Fibroblast of lung (primary cell): ENCODE measurements around the gene VWA3B. TPM values are rescaled to one million over a fixed set of nuclear protein-coding genes. Genes with fewer than 3 reads are reported as not detected.
A peak's percentile ranks its signal among the peaks of the same experiment; 100 is the strongest.
"Not testable (repeated sequence)": the region's sequence is repeated elsewhere in the genome, so short reads cannot be mapped to it uniquely, and the experiment has no call there.

ENCODE experiments used
- DNase-seq, 2 donors: peaks; one replicate each; pipeline versions ENCODE4 v3.0.0 to v3.0.0-alpha.2; 2010; ENCODE audit warnings: low read depth in 2 of 2
- H2AFZ ChIP-seq: 2 replicates; pipeline ENCODE4 v1.5.1; 2012; ENCODE audit warnings: low read length, control low read depth, inconsistent platforms
- H3K27ac ChIP-seq: 2 replicates; pipeline ENCODE4 v1.5.1; 2011; ENCODE audit warnings: low read length, control low read depth; ENCODE audit not compliant: insufficient read depth
- H3K27me3 ChIP-seq: 2 replicates; pipeline ENCODE4 v1.5.1; 2011; ENCODE audit warnings: mild to moderate bottlenecking, low read length; ENCODE audit not compliant: control insufficient read depth, insufficient read depth
- H3K36me3 ChIP-seq: 2 replicates; pipeline ENCODE4 v1.5.1; 2011; ENCODE audit warnings: low read length; ENCODE audit not compliant: control insufficient read depth, insufficient read depth
- H3K4me1 ChIP-seq: 2 replicates; pipeline ENCODE4 v1.5.1; 2011; ENCODE audit warnings: low read length; ENCODE audit not compliant: control insufficient read depth, insufficient read depth; ENCODE audit errors: extremely low read depth
- H3K4me2 ChIP-seq: 2 replicates; pipeline ENCODE4 v1.5.1; 2011; ENCODE audit warnings: low read length, control low read depth; ENCODE audit not compliant: insufficient read depth; ENCODE audit errors: extremely low read depth
- H3K4me3 ChIP-seq, 4 experiments: fragments of 200-600 bp in 1 of 4; sonication (generic) in 1 of 4; replicated peaks in 1 of 4; 2 replicates each; pipeline ENCODE4 v1.5.1; 2011 to 2016; ENCODE audit warnings: low read length in 4 of 4, low read depth in 3 of 4, mild to moderate bottlenecking in 3 of 4, control low read depth in 2 of 4, inconsistent platforms in 1 of 4, mixed read lengths in 1 of 4; ENCODE audit not compliant: insufficient read depth in 1 of 4; ENCODE audit errors: control extremely low read depth in 1 of 4
- H3K79me2 ChIP-seq: 2 replicates; pipeline ENCODE4 v1.5.1; 2012; ENCODE audit warnings: mild to moderate bottlenecking, low read length, inconsistent platforms; ENCODE audit not compliant: control insufficient read depth, insufficient read depth
- H3K9ac ChIP-seq: 2 replicates; pipeline ENCODE4 v1.5.1; 2011; ENCODE audit warnings: mild to moderate bottlenecking, low read length, control low read depth; ENCODE audit not compliant: insufficient read depth
- H3K9me3 ChIP-seq: 2 replicates; pipeline ENCODE4 v1.5.1; 2012; ENCODE audit warnings: low read depth, low read length; ENCODE audit not compliant: control insufficient read depth, insufficient read depth
- H4K20me1 ChIP-seq: 2 replicates; pipeline ENCODE4 v1.5.1; 2011; ENCODE audit warnings: low read length; ENCODE audit not compliant: control insufficient read depth, insufficient read depth; ENCODE audit errors: extremely low read depth
- EZH2 ChIP-seq: IDR thresholded peaks from 2 replicates; pipeline ENCODE4 v1.5.1; 2012; ENCODE audit warnings: low read length, control low read depth, mild to moderate bottlenecking; ENCODE audit errors: missing control alignments
- polyA plus RNA-seq, 2 donors: library from polyadenylated mRNA; depleted of rRNA in 1 of 2; stranded (reverse) in 1 of 2; unstranded in 1 of 2; fragments of >200 nt; gene quantifications; 2 replicates each; pipeline ENCODE4 v1.2.1, GENCODE V29; 2011 to 2012; ENCODE audit warnings: missing spikeins in 1 of 2
- total RNA-seq: library from RNA; depleted of rRNA; stranded (reverse); fragments of >200 nt; gene quantifications from 2 replicates; pipeline ENCODE4 v1.2.1, GENCODE V29; 2014
- TF ChIP-seq, protein P1 (sequence below), 2 donors: IDR thresholded peaks in 1 of 2; conservative IDR thresholded peaks in 1 of 2; 1 replicate in 1 of 2; 2 replicates in 1 of 2; pipeline ENCODE4 v1.5.1; 2011 to 2012; ENCODE audit warnings: low read length in 2 of 2, control low read depth in 1 of 2, inconsistent platforms in 1 of 2, low read depth in 1 of 2, mild to moderate bottlenecking in 1 of 2

The VWA3B gene
- total and polyA plus RNA-seq, 2 donors (not counting 1 experiment from before 2014, with no cell fraction given) = 0.17 TPM; not detected in 1

DNA sequence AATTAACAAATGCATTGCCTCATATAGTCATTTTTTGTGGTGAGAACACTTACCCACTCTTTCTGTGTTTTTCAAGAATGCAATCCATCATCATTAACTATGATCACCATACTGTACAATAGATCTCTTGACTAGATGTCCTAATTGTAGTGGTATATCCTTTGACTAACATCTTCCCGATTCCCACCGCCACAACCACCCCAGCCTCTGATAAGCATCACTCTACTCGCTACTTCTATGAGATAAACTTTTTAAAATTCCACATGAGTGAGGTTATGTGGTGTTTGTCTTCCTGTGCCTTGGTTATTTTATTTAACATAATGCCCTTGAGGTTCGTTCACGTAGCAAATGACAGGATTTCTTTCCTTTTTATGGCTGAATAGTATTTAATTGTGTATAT is 6.6 kb downstream of the VWA3B start:
- H3K36me3 ChIP-seq = no peaks in the 10 kb centered on the region
- no peaks in the 10 kb centered on the region for H3K9me3 ChIP-seq
- no peaks in the 10 kb centered on the region for H3K79me2 ChIP-seq
- no peak overlapping the region for H3K27ac ChIP-seq
- no peak overlapping the region for H2AFZ ChIP-seq
- no peak for DNase-seq
- no peak for TF ChIP-seq EZH2
- H3K4me2 ChIP-seq = no peak overlapping the region
- no peak overlapping the region for H3K4me3 ChIP-seq
- H4K20me1 ChIP-seq = no peaks in the 10 kb centered on the region
- H3K4me1 ChIP-seq = no peaks in the 10 kb centered on the region
- H3K27me3 ChIP-seq = no peaks in the 10 kb centered on the region
- H3K9ac ChIP-seq = no peak overlapping the region

DNA sequence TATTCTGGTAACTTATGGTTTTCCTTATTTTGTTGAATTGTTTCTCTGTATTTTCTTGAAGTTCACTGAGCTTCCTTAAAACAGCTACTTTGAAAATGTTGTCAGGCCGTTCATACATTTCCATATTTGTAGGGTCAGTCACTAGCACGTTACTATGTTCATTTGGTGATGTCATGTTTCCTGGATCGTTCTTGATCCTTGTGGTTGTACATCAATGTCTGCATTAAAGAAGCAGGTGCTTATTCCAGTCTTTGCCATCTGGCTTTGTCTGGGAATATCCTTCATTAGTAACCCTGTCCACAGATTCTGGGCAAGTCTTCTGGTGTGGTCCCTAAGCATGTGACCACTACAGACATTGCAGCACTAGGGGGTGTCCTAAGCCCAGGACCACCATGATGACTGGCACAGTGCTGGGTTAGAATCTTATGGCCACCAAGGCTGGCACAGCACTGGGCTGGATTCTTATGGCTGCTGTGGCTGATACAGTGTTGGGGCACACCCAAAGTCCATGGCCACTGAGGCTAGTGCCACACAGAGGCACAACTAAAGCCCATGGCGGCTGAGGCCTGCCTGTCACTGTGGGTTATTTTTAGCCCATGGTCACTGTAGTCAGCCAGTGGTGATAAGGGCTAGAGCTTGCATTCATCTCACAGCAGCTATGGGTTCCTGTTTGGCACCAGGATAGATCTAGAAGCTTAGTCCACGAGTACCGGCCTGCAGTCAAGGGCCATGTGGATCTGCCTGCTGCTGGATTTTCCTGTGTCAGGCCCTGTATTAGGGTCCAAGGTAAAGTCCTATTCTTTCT is 13.2 kb downstream of the VWA3B start:
- no peak overlapping the region for H3K27ac ChIP-seq
- no peaks in the 10 kb centered on the region for H3K79me2 ChIP-seq
- no peaks in the 10 kb centered on the region for H3K27me3 ChIP-seq
- H3K4me1 ChIP-seq = no peaks in the 10 kb centered on the region
- H3K9me3 ChIP-seq = no peaks in the 10 kb centered on the region
- TF ChIP-seq EZH2 = no peak
- TF ChIP-seq, protein P1, sequence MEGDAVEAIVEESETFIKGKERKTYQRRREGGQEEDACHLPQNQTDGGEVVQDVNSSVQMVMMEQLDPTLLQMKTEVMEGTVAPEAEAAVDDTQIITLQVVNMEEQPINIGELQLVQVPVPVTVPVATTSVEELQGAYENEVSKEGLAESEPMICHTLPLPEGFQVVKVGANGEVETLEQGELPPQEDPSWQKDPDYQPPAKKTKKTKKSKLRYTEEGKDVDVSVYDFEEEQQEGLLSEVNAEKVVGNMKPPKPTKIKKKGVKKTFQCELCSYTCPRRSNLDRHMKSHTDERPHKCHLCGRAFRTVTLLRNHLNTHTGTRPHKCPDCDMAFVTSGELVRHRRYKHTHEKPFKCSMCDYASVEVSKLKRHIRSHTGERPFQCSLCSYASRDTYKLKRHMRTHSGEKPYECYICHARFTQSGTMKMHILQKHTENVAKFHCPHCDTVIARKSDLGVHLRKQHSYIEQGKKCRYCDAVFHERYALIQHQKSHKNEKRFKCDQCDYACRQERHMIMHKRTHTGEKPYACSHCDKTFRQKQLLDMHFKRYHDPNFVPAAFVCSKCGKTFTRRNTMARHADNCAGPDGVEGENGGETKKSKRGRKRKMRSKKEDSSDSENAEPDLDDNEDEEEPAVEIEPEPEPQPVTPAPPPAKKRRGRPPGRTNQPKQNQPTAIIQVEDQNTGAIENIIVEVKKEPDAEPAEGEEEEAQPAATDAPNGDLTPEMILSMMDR (conservative IDR thresholded peaks at IDR 0.05 in 1 of 2, IDR thresholded peaks at IDR 0.05 in 1 of 2; ENCODE audit: low read depth in 1 of 2, low read length in 2 of 2) = no peak
- no peaks in the 10 kb centered on the region for H4K20me1 ChIP-seq
- H3K4me3 ChIP-seq = no peak overlapping the region
- no peak overlapping the region for H3K9ac ChIP-seq
- no peak overlapping the region for H3K4me2 ChIP-seq
- H3K36me3 ChIP-seq = no peaks in the 10 kb centered on the region
- H2AFZ ChIP-seq = no peak overlapping the region
- peak in 1 of 2 donors; percentile 1 for DNase-seq

GRCh38 chr2:98102315-98102714 is 15.3 kb downstream of the VWA3B start:
- H3K27ac ChIP-seq, H4K20me1 ChIP-seq, H3K79me2 ChIP-seq, H2AFZ ChIP-seq, DNase-seq, H3K9ac ChIP-seq, H3K27me3 ChIP-seq, H3K36me3 ChIP-seq, H3K9me3 ChIP-seq, H3K4me2 ChIP-seq, H3K4me3 ChIP-seq, H3K4me1 ChIP-seq: not testable (repeated sequence)

- H3K9ac ChIP-seq = no peak overlapping the region
- TF ChIP-seq, protein P1 (conservative IDR thresholded peaks at IDR 0.05 in 1 of 2, IDR thresholded peaks at IDR 0.05 in 1 of 2; ENCODE audit: low read depth in 1 of 2, low read length in 2 of 2) = no peak
- no peak for TF ChIP-seq EZH2
- H3K27ac ChIP-seq = no peak overlapping the region
- H3K79me2 ChIP-seq = no peaks in the 10 kb centered on the region
- no peaks in the 10 kb centered on the region for H4K20me1 ChIP-seq
- no peaks in the 10 kb centered on the region for H3K27me3 ChIP-seq
- H3K4me3 ChIP-seq = no peak overlapping the region
- H3K9me3 ChIP-seq = no peaks in the 10 kb centered on the region
- no peak for DNase-seq
- no peak overlapping the region for H3K4me2 ChIP-seq
- no peaks in the 10 kb centered on the region for H3K36me3 ChIP-seq
- no peaks in the 10 kb centered on the region for H3K4me1 ChIP-seq
- H2AFZ ChIP-seq = no peak overlapping the region
Measured at GRCh38 chr2:98102878-98103277, 15.9 kb downstream of the VWA3B start.
